ENCODE results near the gene UBIAD1.
"Not testable (repeated sequence)": the region's sequence is repeated elsewhere in the genome, so short reads cannot be mapped to it uniquely, and the experiment has no call there.

Gene UBIAD1, protein sequence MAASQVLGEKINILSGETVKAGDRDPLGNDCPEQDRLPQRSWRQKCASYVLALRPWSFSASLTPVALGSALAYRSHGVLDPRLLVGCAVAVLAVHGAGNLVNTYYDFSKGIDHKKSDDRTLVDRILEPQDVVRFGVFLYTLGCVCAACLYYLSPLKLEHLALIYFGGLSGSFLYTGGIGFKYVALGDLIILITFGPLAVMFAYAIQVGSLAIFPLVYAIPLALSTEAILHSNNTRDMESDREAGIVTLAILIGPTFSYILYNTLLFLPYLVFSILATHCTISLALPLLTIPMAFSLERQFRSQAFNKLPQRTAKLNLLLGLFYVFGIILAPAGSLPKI

DNA sequence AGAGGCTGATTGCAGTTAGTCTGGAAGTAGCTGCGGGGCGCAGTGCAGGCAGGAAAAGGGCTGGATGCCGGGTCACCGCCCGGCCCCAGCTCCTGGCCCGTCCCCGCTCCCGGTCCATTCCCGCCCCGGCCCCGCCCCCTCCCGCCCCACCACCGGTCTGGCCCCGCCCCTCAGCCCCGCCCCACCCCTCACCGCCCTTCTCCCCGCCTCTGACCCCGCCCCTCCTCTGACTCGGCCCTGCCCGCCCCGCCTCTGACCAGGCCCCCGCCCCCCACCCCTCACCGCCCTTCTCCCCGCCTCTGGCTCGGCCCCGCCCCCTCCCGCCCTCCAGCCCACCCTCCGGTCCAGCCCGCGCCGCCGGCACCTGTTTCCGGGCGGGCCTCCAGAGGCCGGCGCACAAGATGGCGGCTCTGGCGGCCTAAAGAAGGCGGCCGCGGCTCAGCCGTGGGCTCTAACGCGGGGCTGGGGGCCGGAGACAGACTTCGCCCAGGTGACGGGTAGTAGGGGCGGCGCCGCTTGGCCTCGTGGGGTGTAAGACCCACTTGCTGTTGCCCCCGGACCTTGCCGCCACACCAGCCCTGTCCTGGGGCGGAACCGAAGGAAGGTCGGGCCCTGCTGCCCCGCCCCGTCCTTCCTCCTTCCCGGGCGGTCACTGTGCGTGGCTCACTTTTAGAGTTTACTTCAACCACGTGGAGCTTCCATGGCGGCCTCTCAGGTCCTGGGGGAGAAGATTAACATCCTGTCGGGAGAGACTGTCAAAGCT is at the start of gene UBIAD1:
Gene UBIAD1 (plus strand): TSS at position 367 of the 763 bp plus-strand sequence. CDS start 334 bp downstream, at position 701.
- ATAC-seq, result peak; percentile 90

DNA sequence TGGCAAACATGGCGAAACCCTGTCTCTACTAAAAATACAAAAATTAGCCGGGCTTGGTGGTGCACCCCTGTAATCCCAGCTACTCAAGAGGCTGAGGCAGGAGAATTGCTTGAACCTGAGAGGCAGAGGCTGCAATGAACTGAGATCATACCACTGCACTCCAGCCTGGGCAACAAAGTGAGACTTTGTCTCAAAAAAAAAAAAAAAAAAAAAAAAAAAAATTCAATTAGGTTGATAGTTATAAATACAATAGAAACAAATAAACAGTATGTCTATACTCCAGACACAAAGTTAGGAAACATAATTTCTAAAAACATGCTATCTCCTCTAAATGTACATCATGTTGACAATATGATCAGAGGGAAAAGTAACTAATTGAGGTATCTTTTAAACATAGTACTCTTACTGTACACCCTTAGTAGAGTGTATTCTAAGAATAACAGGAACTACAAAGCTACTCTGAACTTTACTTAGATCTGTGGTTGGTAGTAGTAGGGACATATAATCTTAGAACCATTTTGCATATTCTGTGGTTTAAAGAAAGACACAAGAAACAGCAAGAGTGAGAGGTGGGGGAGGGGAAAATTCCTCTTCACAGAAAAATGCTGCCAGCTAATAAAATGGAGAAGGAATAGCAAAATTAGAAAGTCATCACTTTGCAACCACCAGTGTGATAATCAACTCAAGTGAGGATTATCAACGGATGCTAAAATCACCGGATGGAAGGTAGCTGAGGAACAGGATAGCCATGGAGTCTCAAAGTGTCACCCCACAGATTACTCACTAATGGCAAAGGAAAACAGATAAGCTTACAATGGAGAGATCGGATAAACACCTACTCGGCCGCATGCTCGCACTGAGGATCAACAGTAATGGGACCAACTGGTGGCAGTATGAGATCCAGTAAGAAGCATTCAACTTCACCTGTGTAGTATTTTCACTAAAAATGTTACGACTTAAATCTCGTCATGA is 45.6 kb upstream of the UBIAD1 start:
- ATAC-seq, result no peak

DNA sequence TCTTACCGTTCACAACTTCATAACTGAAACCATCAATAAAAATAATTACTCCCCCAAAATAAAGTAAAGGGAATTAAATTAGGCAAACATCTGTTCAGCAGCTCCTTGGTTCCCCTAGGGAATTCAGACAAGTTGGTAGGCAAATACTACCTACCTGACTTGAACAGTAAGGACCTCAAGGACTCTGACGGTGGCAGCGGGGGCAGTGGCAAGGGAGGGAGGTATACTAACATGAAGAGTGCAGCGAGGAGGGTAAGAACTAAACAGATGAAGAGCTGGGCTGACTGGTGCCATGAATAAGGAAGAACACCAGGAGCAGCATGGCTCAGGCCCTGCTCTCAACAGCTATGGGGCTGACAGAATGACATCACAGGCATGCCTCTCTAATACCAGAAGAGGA is 43.8 kb upstream of the UBIAD1 start:
- no peak for ATAC-seq

DNA sequence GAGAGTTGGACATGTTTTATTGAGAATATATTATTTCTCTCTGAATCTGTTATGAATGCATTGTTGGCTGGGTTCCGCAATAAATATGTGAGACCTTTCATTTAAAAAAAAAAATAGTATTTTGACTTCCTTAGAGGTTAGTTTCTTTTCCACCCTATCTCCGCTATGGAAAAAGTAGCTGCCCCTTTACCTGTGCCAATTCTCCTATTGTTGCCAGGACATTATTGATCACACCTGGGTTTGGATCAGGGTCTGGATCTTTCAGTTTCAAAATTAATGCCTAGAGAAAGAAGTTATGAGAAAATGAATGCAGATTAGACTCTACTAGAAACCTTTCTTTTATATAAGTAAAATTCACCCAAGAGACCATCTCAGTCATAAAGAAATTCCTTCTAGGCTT is 39.8 kb upstream of the UBIAD1 start:
- no peak for ATAC-seq

DNA sequence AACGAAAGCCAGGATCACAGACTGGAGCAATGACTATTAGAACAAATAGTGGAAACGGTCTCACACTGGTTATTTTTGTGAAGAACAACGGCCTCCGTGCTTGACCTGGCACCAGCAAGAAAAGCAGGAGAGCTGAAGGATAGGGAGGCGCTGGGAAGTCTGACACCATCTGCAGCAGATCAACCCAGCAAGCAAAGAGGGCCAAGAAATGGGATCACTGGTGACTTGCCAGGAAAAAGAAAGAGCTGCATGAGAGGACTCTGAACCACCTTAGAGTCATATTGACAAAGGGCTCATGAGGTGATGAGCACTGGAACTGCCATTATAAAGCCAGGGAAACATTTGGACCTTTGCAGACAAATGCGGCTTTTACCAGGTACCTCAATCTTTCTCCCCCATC is 35.6 kb upstream of the UBIAD1 start:
- ATAC-seq, result no peak

DNA sequence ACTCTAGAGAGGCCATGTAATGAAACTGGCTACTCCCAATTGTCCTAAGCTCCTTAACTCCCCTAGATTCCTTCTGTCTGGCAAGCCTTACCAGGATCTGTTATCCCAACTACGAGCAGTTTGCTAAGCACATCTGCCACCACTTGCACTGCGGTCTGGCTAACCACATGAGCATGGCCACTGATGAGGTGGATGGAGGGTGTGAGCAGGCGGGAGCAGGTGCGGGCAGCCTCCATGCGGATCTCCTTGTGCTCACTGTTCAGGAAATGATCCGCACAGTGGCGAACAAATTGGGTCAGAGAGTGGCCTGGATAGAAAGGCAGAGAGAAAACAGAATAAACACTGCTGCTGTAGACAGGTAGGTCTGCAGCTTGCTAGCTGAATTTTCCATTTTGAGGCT is 34.7 kb upstream of the UBIAD1 start:
- no peak for ATAC-seq

DNA sequence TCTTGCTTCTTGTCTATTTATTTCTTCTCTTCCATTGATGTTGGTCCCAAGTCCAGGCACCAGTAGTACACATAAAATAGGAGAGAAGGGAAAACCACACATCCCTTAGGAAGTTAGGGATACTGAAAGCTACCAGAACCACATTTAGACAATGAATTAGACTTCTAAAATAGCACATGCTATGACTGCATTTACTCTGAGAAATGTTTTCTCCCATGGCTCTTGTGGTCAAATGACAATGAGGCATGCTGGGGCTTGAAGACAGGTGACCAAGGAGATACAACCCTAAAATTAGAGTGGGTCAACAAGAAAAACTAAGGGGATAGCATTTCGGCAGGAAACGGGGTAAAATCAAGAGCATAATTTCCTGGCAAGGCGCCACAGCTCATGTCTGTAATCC is 27.8 kb upstream of the UBIAD1 start:
- no peak for ATAC-seq

DNA sequence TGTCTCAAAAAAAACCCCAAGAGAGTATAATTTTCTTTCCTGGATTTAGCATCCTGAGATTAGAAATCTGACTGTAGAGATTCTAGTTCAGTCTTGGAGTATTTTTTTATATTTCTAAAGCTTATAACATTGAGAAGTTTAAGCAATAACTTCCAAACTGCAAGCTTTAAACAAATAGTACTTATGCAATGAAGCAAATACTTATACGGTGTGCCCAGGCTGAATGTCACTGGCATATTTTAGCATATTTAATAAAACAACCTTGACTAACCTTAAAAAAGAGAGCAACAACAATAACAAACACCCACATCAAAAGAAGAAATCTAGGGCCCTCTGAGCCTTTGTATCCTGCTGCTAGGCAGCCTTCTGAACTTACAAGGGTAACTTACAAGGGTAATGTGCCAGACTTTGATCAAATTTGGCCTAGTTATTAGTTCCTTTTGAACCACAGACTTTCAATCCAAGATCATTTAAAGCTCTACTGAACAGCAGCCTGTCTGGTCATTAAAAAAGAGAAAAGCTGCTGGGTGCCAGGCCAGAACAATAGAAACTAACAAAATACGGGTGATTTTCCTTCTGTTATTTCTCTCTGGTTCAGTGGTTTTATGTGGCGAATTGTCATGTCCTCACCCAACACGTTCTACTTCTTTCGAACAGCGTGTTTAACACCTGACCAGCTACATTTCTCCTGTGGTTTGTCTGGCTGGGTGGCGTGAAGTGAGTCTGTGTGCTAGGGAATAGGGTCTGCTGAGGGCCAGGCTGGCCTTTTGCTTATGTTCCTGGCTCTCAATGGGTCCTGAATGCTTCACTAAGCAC is 26.9 kb upstream of the UBIAD1 start:
- no peak for ATAC-seq

DNA sequence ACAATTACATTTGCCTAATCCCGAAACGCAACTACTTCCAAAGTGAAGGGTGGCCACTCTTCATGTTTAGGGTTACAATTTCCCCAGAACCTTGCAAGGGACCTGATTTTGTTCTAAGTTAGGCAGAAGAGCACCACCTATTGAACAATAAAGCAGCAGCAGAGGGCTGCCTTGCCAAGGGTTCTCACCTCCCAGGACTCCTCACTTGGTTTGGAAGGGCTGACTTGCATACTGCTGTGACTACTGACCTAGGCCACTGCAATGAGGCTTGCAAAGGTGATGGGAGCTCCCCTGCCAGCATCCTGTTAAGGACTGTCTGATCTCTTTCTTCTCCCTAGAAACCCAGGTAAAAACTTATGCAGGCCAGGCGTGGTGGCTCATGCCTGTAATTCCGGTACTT is 24.8 kb upstream of the UBIAD1 start:
- no peak for ATAC-seq

DNA sequence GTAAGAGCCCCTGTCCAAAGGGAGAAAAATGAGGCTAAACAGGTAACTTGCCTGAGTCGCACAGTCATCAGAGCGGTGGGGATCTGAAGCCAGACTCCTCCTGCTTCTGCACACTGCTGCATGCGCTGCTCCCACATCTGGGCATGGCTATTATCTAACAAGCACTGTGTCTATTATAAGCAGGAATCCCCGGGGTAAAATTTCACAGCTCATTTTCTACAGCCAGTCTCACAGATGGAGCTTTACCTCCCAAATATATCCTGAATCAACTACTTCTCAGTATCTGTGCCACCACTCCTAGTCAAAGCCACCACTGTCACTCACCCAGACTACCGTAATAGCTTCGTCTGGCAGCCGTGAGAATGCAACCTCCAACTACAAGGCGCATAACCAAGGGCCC is 20.5 kb upstream of the UBIAD1 start:
- no peak for ATAC-seq

DNA sequence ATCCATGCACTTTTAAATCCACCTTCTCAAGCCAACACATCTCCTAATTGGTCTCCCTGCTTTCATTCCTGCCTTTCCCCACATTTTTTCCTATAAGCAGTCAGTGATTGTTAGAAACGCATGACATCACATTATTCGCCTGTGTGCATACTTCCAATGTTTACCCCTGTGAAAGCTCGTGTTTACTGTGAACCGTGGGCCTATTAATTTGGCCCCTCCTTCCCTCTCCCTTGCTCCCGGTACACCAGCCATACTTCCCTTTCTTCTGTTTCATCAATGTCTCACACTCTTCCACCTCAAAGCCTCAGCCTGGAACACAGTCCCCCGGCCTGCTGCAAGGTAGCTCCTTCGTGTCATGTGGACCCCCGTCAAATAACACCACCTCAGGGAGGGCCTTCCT is 19.8 kb upstream of the UBIAD1 start:
- no peak for ATAC-seq

DNA sequence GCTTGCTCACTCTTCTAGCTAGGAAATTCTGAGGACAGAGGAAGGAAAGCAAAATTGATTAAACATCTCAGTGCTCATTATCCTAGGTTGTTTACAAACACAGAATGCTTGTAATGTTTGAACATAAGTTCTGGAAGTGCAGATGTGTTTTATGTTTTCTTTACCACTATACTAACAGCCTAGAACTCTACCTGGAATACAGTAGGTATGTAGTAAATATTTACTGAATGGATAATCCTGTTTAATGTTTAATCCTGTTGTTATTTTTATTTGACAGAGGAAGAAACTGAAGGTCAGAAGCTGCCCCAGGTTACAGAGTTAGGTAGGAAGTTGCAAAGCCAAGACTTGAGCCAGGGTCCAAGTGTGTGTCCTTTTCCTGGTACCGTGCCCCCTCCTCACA is 16.7 kb upstream of the UBIAD1 start:
- no peak for ATAC-seq

DNA sequence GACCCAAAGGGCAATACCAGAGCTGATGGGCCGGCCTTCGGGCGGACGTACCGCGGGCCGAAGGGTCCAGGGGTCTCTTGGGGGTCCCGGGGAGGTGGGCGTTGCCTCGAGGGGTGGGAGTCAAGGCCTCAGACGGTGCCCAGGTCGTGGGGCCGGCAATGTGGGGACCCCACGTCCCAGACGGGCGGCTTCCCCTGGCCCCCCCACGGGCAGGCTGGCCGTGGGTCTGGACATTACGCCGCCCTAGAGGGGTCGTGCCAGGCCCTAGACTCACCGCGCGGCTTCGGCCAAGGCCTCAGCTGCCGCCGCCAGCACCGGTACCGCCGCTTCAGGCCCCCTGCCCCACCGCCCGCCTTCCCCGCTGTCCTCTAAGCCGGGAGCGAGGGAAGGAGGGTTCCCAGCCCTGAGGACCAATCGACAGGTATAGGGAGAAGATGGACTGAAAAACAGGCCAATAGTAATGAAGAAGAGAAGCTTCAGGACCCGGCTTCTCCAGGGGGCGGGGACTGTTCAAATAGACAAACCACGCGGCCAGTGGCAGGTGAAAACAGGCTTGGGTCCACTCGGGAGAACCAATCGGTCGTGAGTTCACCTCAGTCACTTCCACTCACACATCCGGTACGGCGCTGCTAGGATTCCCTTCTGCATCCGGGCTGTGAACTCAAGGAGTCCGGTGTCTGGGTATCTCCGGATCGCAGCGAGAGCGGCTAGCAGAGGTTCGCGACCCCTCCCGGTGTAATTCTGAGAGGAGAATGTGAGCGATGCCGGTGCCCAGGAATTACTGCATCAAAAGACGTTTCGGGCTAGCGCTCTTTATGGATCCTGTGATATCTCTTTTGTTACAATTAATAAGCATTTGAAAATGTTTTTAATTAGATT is 10.6 kb upstream of the UBIAD1 start, which contains the start of gene MTOR:
Gene MTOR (minus strand): TSS at position 381 of the 879 bp plus-strand sequence. CDS start 3,142 bp downstream, outside the sequence.
- peak; percentile 99 for ATAC-seq

DNA sequence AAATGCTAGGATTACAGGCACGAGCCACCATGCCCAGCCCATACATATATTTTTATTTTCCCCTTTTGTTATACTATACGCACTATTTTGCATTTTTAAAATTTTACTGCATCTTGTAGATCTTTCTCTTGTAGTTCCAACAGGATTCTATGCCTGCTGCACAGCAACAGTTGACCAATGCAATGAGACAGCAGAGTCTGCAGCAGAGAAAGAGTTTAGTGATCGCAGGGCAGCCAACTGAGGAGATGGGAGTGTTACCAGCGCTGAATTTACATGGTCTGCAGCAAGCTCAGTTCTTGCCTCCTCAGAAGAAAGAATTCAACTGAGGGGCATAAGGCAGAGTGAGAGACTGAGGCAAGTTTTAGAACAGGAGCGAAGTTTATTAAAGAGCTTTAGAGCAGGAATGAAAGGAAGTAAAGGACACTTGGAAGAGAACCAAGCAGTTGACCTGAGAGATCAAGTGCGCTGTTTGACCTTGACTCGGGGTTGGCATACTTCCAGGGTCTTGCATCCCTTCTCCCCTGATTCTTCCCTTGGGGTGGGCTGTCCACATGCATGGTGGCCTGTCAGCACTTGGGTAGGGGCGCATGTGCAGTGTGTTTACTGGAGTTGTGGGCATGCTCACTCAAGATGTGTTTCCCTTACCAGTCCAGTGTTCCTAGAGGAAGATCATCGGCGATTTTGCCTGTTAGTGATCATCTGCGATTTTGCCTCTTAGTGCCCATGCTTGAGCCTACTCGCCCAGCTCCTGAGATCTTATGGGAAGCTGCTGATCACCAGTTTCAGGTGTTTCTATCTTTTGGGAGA is 6.5 kb upstream of the UBIAD1 start:
- no peak for ATAC-seq

DNA sequence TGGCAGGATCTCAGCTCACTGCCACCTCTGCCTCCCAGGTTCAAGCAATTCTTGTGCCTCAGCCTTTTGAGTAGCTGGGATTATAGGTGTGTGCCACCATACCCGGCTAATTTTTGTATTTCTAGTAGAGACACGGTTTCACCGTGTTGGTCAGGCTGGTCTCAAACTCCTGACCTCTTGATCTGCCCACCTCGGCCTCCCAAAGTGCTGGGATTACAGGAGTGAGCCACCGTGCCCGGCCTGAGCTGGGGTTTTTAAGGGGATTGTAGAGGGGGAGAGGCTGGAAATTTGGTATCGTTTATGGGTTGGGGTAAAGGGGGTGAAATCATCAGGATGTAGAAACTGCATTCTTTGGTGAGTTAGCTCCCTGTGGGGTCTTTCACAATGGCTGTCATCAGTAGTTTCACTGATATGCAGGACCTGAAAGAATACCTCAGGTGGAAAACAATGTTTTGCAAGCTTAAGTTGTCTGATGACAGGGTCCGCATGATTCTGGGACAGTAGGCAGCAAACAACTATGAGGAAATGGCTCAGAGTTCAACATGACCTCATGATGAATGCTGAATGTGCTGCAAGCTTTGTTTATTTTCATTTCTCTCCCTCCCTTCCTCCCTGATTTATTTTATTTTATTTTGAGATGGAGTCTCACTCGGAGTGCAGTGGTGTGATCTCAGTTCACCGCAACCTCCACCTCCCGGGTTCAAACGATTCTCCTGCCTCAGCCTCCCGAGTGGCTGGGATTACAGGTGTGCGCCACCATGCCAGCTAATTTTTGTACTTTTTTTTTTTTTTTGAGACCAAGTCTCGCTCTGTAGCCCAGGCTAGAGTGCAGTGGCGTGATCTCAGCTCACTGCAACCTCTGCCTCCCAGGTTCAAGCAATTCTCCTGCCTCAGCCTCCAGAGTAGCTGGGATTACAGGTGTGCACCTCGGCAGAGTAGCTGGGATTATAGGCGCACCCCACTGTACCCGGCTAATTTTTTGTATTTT is 5.4 kb upstream of the UBIAD1 start:
- ATAC-seq, result not testable (repeated sequence)

DNA sequence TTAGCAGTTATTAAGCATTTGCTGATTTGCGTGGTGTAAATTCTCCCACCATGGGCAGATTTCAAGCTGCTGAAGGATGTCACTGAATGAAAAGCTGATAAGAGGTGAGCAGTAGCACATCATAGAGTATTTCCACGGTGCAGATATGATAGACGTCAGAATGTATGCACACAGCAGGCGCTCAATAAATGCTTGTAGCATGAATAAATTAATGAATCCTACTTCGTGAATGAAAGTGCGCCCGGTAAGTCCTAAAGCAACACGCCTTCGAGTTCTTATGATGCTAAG is 510 bp upstream of the UBIAD1 start:
- ATAC-seq, result no peak

DNA sequence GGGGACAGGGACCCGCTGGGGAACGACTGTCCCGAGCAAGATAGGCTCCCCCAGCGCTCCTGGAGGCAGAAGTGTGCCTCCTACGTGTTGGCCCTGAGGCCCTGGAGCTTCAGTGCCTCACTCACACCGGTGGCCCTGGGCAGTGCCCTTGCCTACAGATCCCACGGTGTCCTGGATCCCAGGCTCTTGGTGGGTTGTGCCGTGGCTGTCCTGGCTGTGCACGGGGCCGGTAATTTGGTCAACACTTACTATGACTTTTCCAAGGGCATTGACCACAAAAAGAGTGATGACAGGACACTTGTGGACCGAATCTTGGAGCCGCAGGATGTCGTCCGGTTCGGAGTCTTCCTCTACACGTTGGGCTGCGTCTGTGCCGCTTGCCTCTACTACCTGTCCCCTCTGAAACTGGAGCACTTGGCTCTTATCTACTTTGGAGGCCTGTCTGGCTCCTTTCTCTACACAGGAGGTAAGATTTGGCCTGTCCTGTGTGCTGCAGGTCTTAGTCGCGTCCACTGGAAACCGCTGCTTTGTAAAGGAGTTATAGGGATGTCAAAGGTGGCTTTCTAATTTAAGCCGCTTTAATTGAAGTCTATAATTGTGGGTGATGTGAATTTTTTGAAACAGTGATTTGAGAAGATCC is 717 bp downstream of the UBIAD1 start:
- ATAC-seq, result peak; percentile 54 to 57

DNA sequence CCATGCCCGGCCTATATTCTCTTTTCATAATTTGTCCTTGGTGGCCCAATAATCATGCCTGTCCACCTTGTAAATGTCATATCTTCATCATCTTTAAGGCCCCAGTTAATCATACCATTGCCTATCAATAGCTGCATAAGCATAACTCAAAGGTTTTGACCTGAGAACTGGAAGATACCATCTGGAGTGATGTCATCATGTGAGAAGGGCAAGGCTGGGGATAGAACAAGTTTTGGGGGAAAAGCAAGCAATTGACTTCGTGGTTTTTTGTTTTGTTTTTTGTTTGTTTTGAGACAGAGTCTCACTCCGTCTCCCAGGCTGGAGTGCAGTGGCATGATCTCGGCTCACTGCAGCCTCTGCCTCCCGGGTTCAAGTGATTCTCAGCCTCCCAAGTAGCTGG is 6.2 kb downstream of the UBIAD1 start:
- no peak for ATAC-seq

DNA sequence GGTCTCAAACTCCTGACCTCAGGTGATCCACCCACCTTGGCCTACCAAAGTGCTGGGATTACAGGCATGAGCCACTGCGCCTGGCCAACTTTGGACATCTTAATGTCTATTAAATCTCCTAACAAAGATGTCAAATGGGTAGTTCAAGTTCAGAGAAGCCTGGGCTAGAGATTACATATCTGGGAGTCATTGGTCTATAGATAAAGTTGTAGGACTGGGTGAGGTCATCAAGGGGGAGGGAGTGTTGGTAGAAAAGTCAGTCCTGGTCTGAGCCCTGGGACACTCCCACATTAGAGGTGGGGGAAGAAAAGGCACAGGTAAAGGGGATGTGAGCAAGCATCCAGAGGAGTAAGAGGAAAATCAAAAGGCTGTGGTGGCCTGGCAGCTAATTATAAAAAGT is 6.6 kb downstream of the UBIAD1 start:
- ATAC-seq, result peak in 1 of 2 donors; percentile 49
